ENCODE measurements around the gene COA3.

- TF ChIP-seq CTCF (conservative IDR thresholded peaks at IDR 0.05 in 1 of 2, IDR thresholded peaks at IDR 0.05 in 1 of 2; ENCODE audit: extremely low read depth in 1 of 2, insufficient read depth in 1 of 2, low read depth in 1 of 2, low read length in 2 of 2) (no peak), EZH2 (IDR thresholded peaks at IDR 0.05; ENCODE audit: borderline replicate concordance, low read length) (no peak)
These were observed 47.7 kb downstream of the COA3 start for GRCh38 chr17:42750739-42751344.

All from mammary epithelial cell (primary cell).